Stimulated activated naive CD8-positive, alpha-beta T cell treated with anti-CD3 and anti-CD28 coated beads, Interleukin-15, amount 100 ng/mL, for 72 hours (primary cell): Measurements from ENCODE around the gene RENBP.
A peak's percentile ranks its signal among the peaks of the same experiment; 100 is the strongest.

Source experiments
- ATAC-seq: fragments of 150-1000 bp; cut with Tn5 transposase; 2 replicates; pipeline ENCODE4 v1.10.0; 2021; ENCODE audit warnings: mild to moderate bottlenecking, moderate library complexity
- DNase-seq, 2 donors: peaks; one replicate each; pipeline ENCODE4 v3.0.0; 2021 to 2022
- H3K27ac Mint-ChIP-seq, 2 donors: one replicate each; pipeline ENCODE4 v1.8.0; 2022; ENCODE audit warnings: mild to moderate bottlenecking in 2 of 2, mixed read lengths in 2 of 2, moderate library complexity in 2 of 2
- H3K27me3 Mint-ChIP-seq: one replicate; pipeline ENCODE4 v1.8.0; 2022; ENCODE audit warnings: mixed read lengths
- H3K4me1 Mint-ChIP-seq: one replicate; pipeline ENCODE4 v1.8.0; 2022; ENCODE audit warnings: mild to moderate bottlenecking, mixed read lengths
- H3K4me3 Mint-ChIP-seq, 2 donors: one replicate each; pipeline ENCODE4 v1.8.0; 2022; ENCODE audit warnings: mild to moderate bottlenecking in 2 of 2, mixed read lengths in 2 of 2, moderate library complexity in 1 of 2
- H3K9me3 Mint-ChIP-seq, 2 donors: one replicate each; pipeline ENCODE4 v1.8.0; 2022; ENCODE audit warnings: mixed read lengths in 2 of 2

The RENBP gene

GRCh38 chrX:153973127-153974002, 28.9 kb upstream of the RENBP start:
- ATAC-seq: no peak
- peaks cover 21% of the 10 kb centered on the region for H3K4me1 Mint-ChIP-seq
- H3K27ac Mint-ChIP-seq: peak overlapping the region; percentile 97
- DNase-seq: no peak
- H3K4me3 Mint-ChIP-seq: peak overlapping the region; percentile 81 to 85
- H3K9me3 Mint-ChIP-seq: no peaks in the 10 kb centered on the region
- no peaks in the 10 kb centered on the region for H3K27me3 Mint-ChIP-seq

- peak within 1 kb of the TSS; percentile 100 for H3K27ac Mint-ChIP-seq
- H3K4me3 Mint-ChIP-seq: peak within 1 kb of the TSS; percentile 100
- no peaks in the 10 kb centered on the region for H3K27me3 Mint-ChIP-seq
- no peaks in the 10 kb centered on the region for H3K9me3 Mint-ChIP-seq
- ATAC-seq: peak; percentile 71
- peaks cover 29% of the 10 kb centered on the region for H3K4me1 Mint-ChIP-seq
- peak; percentile 83 to 93 for DNase-seq
Measured at GRCh38 chrX:153972368-153973126, 28.1 kb upstream of the RENBP start, which contains the start of gene TMEM187. TSS of gene TMEM187 (plus strand) at chrX:153972754. CDS start at chrX:153982063, 9,309 bp downstream.

- Mint-ChIP-seq H3K27ac (peak within 1 kb of the TSS; percentile 100), H3K4me3 (peak within 1 kb of the TSS; percentile 100), H3K4me1 (peaks cover 37% of the 10 kb centered on the region), H3K9me3 (no peaks in the 10 kb centered on the region), H3K27me3 (no peaks in the 10 kb centered on the region)
- ATAC-seq (peak; percentile 37), DNase-seq (peak; percentile 90 to 92)
Measured at GRCh38 chrX:153971450-153972367, 27.3 kb upstream of the RENBP start, which contains the start of gene HCFC1. TSS of gene HCFC1 (minus strand) at chrX:153971818. CDS start at chrX:153970840, 978 bp downstream.

GRCh38 chrX:153971124-153971449, 26.6 kb upstream of the RENBP start:
- peak; percentile 51 for ATAC-seq
- H3K27me3 Mint-ChIP-seq: no peaks in the 10 kb centered on the region
- DNase-seq: peak; percentile 79 to 88
- H3K4me1 Mint-ChIP-seq: peaks cover 43% of the 10 kb centered on the region
- peak overlapping the region; percentile 100 for H3K27ac Mint-ChIP-seq
- H3K9me3 Mint-ChIP-seq: no peaks in the 10 kb centered on the region
- H3K4me3 Mint-ChIP-seq: peak overlapping the region; percentile 100

- peak in 1 of 2 donors; percentile 27 for DNase-seq
- Mint-ChIP-seq H3K4me3 (peak overlapping the region; percentile 100), H3K4me1 (peaks cover 49% of the 10 kb centered on the region)
Measured at GRCh38 chrX:153970357-153971123, 26.1 kb upstream of the RENBP start.

GRCh38 chrX:153969904-153970356, 25.5 kb upstream of the RENBP start:
- no peaks in the 10 kb centered on the region for H3K9me3 Mint-ChIP-seq
- peaks cover 53% of the 10 kb centered on the region for H3K4me1 Mint-ChIP-seq
- H3K27me3 Mint-ChIP-seq: no peaks in the 10 kb centered on the region
- DNase-seq (no peak), ATAC-seq (no peak)
- peak overlapping the region; percentile 80 to 100 for H3K27ac Mint-ChIP-seq
- peak overlapping the region; percentile 100 for H3K4me3 Mint-ChIP-seq

More at GRCh38 chrX:153970357-153971123, 26.1 kb upstream of the RENBP start:
- Mint-ChIP-seq H3K27ac (peak overlapping the region; percentile 100), H3K9me3 (no peaks in the 10 kb centered on the region), H3K27me3 (no peaks in the 10 kb centered on the region)
- ATAC-seq: peak; percentile 2

GRCh38 chrX:153969125-153969903, 24.9 kb upstream of the RENBP start:
- Mint-ChIP-seq H3K4me3 (peak overlapping the region; percentile 100), H3K27ac (peak overlapping the region; percentile 80 to 83), H3K9me3 (no peaks in the 10 kb centered on the region), H3K4me1 (peaks cover 50% of the 10 kb centered on the region), H3K27me3 (no peaks in the 10 kb centered on the region)
- DNase-seq: no peak
- no peak for ATAC-seq

- DNase-seq: peak in 1 of 2 donors; percentile 61
- H3K27ac Mint-ChIP-seq: peak overlapping the region; percentile 52 to 76
- ATAC-seq: no peak
- H3K9me3 Mint-ChIP-seq: no peaks in the 10 kb centered on the region
- H3K27me3 Mint-ChIP-seq: no peaks in the 10 kb centered on the region
- peak overlapping the region; percentile 100 for H3K4me3 Mint-ChIP-seq
- peaks cover 44% of the 10 kb centered on the region for H3K4me1 Mint-ChIP-seq
Measured at GRCh38 chrX:153968754-153969124, 24.3 kb upstream of the RENBP start.

GRCh38 chrX:153968255-153968654, 23.8 kb upstream of the RENBP start:
- Mint-ChIP-seq H3K4me3 (peak overlapping the region; percentile 100), H3K9me3 (no peaks in the 10 kb centered on the region), H3K27me3 (no peaks in the 10 kb centered on the region), H3K27ac (peak overlapping the region in 1 of 2 donors; percentile 36), H3K4me1 (peaks cover 39% of the 10 kb centered on the region)
- DNase-seq (no peak), ATAC-seq (no peak)

- H3K27me3 Mint-ChIP-seq: no peaks in the 10 kb centered on the region
- ATAC-seq (peak; percentile 1), DNase-seq (peak in 1 of 2 donors; percentile 29)
- no peaks in the 10 kb centered on the region for H3K9me3 Mint-ChIP-seq
- peak overlapping the region; percentile 100 for H3K4me3 Mint-ChIP-seq
- H3K27ac Mint-ChIP-seq: peak overlapping the region; percentile 88 to 98
- H3K4me1 Mint-ChIP-seq: peaks cover 38% of the 10 kb centered on the region
Measured at GRCh38 chrX:153967536-153968224, 23.2 kb upstream of the RENBP start.

GRCh38 chrX:153966841-153967535, 22.5 kb upstream of the RENBP start:
- H3K4me1 Mint-ChIP-seq: peaks cover 38% of the 10 kb centered on the region
- no peaks in the 10 kb centered on the region for H3K9me3 Mint-ChIP-seq
- peak; percentile 66 for ATAC-seq
- H3K27me3 Mint-ChIP-seq: no peaks in the 10 kb centered on the region
- H3K27ac Mint-ChIP-seq: peak overlapping the region; percentile 88 to 98
- peak in 1 of 2 donors; percentile 59 for DNase-seq
- H3K4me3 Mint-ChIP-seq: peak overlapping the region; percentile 100

GRCh38 chrX:153966283-153966688, 21.8 kb upstream of the RENBP start:
- DNase-seq: no peak

GRCh38 chrX:153965406-153965805, 21.0 kb upstream of the RENBP start:
- Mint-ChIP-seq H3K4me1 (peaks cover 38% of the 10 kb centered on the region), H3K9me3 (no peaks in the 10 kb centered on the region), H3K4me3 (peak overlapping the region; percentile 13 to 31), H3K27ac (peak overlapping the region in 1 of 2 donors; percentile 59), H3K27me3 (no peaks in the 10 kb centered on the region)
- DNase-seq: no peak
- ATAC-seq: no peak

More at GRCh38 chrX:153966283-153966688, 21.8 kb upstream of the RENBP start:
- H3K27me3 Mint-ChIP-seq: no peaks in the 10 kb centered on the region
- H3K4me3 Mint-ChIP-seq: peak overlapping the region; percentile 100
- H3K9me3 Mint-ChIP-seq: no peaks in the 10 kb centered on the region
- H3K27ac Mint-ChIP-seq: peak overlapping the region in 1 of 2 donors; percentile 98
- H3K4me1 Mint-ChIP-seq: peaks cover 38% of the 10 kb centered on the region
- no peak for ATAC-seq
